Activated naive CD4-positive, alpha-beta T cell treated with anti-CD3 and anti-CD28 coated beads, Interleukin-2, amount 10 ng/mL, durations not matched to agents 7 days and 5 days (primary cell): Measurements from ENCODE around the gene DTL.
A peak's percentile ranks its signal among the peaks of the same experiment; 100 is the strongest.

Experiments used
- CTCF ChIA-PET: fragments of 350-600 bp; sonication (Branson Sonifier 250); formaldehyde crosslinking; loops from one replicate; lab custom pipeline; 2021; ENCODE audit warnings: antibody characterized with exemption; lab: Charles Lee
- DNase-seq: peaks from one replicate; pipeline ENCODE4 v3.0.0-alpha.2; 2020
- H3K27ac Mint-ChIP-seq: one replicate; pipeline ENCODE4 v1.8.0; 2021; ENCODE audit warnings: mild to moderate bottlenecking, moderate library complexity, mixed read lengths
- H3K27me3 Mint-ChIP-seq: one replicate; pipeline ENCODE4 v1.8.0; 2021; ENCODE audit warnings: mild to moderate bottlenecking, mixed read lengths
- H3K36me3 Mint-ChIP-seq: one replicate; pipeline ENCODE4 v1.8.0; 2021; ENCODE audit warnings: mixed read lengths
- H3K4me1 Mint-ChIP-seq: one replicate; pipeline ENCODE4 v1.8.0; 2021; ENCODE audit warnings: mixed read lengths
- H3K4me3 Mint-ChIP-seq: one replicate; pipeline ENCODE4 v1.8.0; 2021; ENCODE audit warnings: mild to moderate bottlenecking, moderate library complexity, mixed read lengths
- H3K9me3 Mint-ChIP-seq: one replicate; pipeline ENCODE4 v1.8.0; 2021; ENCODE audit warnings: mixed read lengths

The DTL gene

GRCh38 chr1:212089560-212090163 is 54.1 kb downstream of the DTL start:
- Mint-ChIP-seq H3K4me3 (no peak overlapping the region), H3K27ac (peak overlapping the region; percentile 69)
- CTCF ChIA-PET = interaction anchor here (0.8 to 1.5 kb wide), 2 partner anchors 19 to 277 kb away, joined by 4 to 5 read pairs; no protein-coding TSS in a partner anchor

GRCh38 chr1:212091438-212092121 is 56.0 kb downstream of the DTL start:
- Mint-ChIP-seq H3K4me3 (no peak overlapping the region), H3K27ac (no peak overlapping the region), H3K4me1 (peaks cover 24% of the 10 kb centered on the region), H3K36me3 (peaks cover 84% of the 10 kb centered on the region), H3K9me3 (peaks cover 3% of the 10 kb centered on the region), H3K27me3 (no peaks in the 10 kb centered on the region)
- CTCF ChIA-PET = no interaction called here
- DNase-seq = no peak

More at GRCh38 chr1:212089560-212090163, 54.1 kb downstream of the DTL start:
- no peak for DNase-seq
- Mint-ChIP-seq H3K27me3 (no peaks in the 10 kb centered on the region), H3K9me3 (peaks cover 2% of the 10 kb centered on the region), H3K36me3 (peaks cover 77% of the 10 kb centered on the region), H3K4me1 (peaks cover 16% of the 10 kb centered on the region)

GRCh38 chr1:212097360-212097759 is 61.8 kb downstream of the DTL start:
- H3K27ac Mint-ChIP-seq = no peak overlapping the region
- H3K4me1 Mint-ChIP-seq = peaks cover 15% of the 10 kb centered on the region
- CTCF ChIA-PET = interaction anchor here (1.0 to 1.2 kb wide), 2 partner anchors 35 to 360 kb away, joined by 3 read pairs; no protein-coding TSS in a partner anchor
- H3K27me3 Mint-ChIP-seq = no peaks in the 10 kb centered on the region
- DNase-seq = no peak
- H3K9me3 Mint-ChIP-seq = peaks cover 12% of the 10 kb centered on the region
- H3K4me3 Mint-ChIP-seq = no peak overlapping the region
- H3K36me3 Mint-ChIP-seq = peaks cover 84% of the 10 kb centered on the region

GRCh38 chr1:212098310-212098709 is 62.8 kb downstream of the DTL start:
- peaks cover 15% of the 10 kb centered on the region for H3K4me1 Mint-ChIP-seq
- no peak overlapping the region for H3K4me3 Mint-ChIP-seq
- H3K9me3 Mint-ChIP-seq = peaks cover 10% of the 10 kb centered on the region
- CTCF ChIA-PET = no interaction called here
- peaks cover 82% of the 10 kb centered on the region for H3K36me3 Mint-ChIP-seq
- no peaks in the 10 kb centered on the region for H3K27me3 Mint-ChIP-seq
- no peak for DNase-seq
- H3K27ac Mint-ChIP-seq = no peak overlapping the region

- Mint-ChIP-seq H3K27me3 (no peaks in the 10 kb centered on the region), H3K4me1 (peaks cover 15% of the 10 kb centered on the region), H3K36me3 (peaks cover 80% of the 10 kb centered on the region), H3K9me3 (peaks cover 10% of the 10 kb centered on the region), H3K27ac (no peak overlapping the region), H3K4me3 (no peak overlapping the region)
- DNase-seq = no peak
- CTCF ChIA-PET = no interaction called here
Observed at GRCh38 chr1:212098771-212099170, 63.2 kb downstream of the DTL start.

GRCh38 chr1:212101251-212101650 is 65.7 kb downstream of the DTL start:
- no peak for DNase-seq
- Mint-ChIP-seq H3K27me3 (no peaks in the 10 kb centered on the region), H3K27ac (no peak overlapping the region), H3K4me1 (peaks cover 14% of the 10 kb centered on the region), H3K36me3 (peaks cover 80% of the 10 kb centered on the region), H3K9me3 (peaks cover 10% of the 10 kb centered on the region), H3K4me3 (no peak overlapping the region)
- CTCF ChIA-PET = interaction anchor here (1.1 to 2.2 kb wide), 2 partner anchors 30 to 39 kb away, joined by 3 to 9 read pairs; no protein-coding TSS in a partner anchor

GRCh38 chr1:212101735-212102134 is 66.2 kb downstream of the DTL start:
- CTCF ChIA-PET = interaction anchor here (1.1 to 2.2 kb wide), 2 partner anchors 30 to 40 kb away, joined by 3 to 9 read pairs; no protein-coding TSS in a partner anchor
- no peak overlapping the region for H3K27ac Mint-ChIP-seq

GRCh38 chr1:212104586-212105325 is 69.2 kb downstream of the DTL start:
- Mint-ChIP-seq H3K27ac (no peak overlapping the region), H3K4me3 (no peak overlapping the region), H3K4me1 (peaks cover 16% of the 10 kb centered on the region), H3K36me3 (peaks cover 63% of the 10 kb centered on the region), H3K27me3 (no peaks in the 10 kb centered on the region), H3K9me3 (no peaks in the 10 kb centered on the region)
- CTCF ChIA-PET = interaction anchor here (0.7 to 1.3 kb wide), 2 partner anchors 264 to 351 kb away, joined by 3 read pairs; no protein-coding TSS in a partner anchor
- no peak for DNase-seq

More at GRCh38 chr1:212101735-212102134, 66.2 kb downstream of the DTL start:
- DNase-seq = no peak
- Mint-ChIP-seq H3K4me3 (no peak overlapping the region), H3K36me3 (peaks cover 78% of the 10 kb centered on the region), H3K9me3 (peaks cover 9% of the 10 kb centered on the region), H3K27me3 (no peaks in the 10 kb centered on the region), H3K4me1 (peaks cover 13% of the 10 kb centered on the region)

GRCh38 chr1:212106286-212106792 is 70.8 kb downstream of the DTL start:
- H3K4me1 Mint-ChIP-seq = peaks cover 16% of the 10 kb centered on the region
- CTCF ChIA-PET = no interaction called here
- no peak overlapping the region for H3K4me3 Mint-ChIP-seq
- H3K9me3 Mint-ChIP-seq = no peaks in the 10 kb centered on the region
- DNase-seq = no peak
- H3K36me3 Mint-ChIP-seq = peaks cover 51% of the 10 kb centered on the region
- no peak overlapping the region for H3K27ac Mint-ChIP-seq
- no peaks in the 10 kb centered on the region for H3K27me3 Mint-ChIP-seq

GRCh38 chr1:212107481-212107880 is 71.9 kb downstream of the DTL start:
- Mint-ChIP-seq H3K27me3 (no peaks in the 10 kb centered on the region), H3K4me3 (no peak overlapping the region), H3K27ac (no peak overlapping the region), H3K36me3 (peaks cover 42% of the 10 kb centered on the region), H3K4me1 (peaks cover 16% of the 10 kb centered on the region), H3K9me3 (no peaks in the 10 kb centered on the region)
- no peak for DNase-seq
- CTCF ChIA-PET = no interaction called here

GRCh38 chr1:212108187-212108586 is 72.6 kb downstream of the DTL start:
- no peak overlapping the region for H3K27ac Mint-ChIP-seq
- CTCF ChIA-PET = no interaction called here
- H3K4me3 Mint-ChIP-seq = no peak overlapping the region
- DNase-seq = no peak
- no peaks in the 10 kb centered on the region for H3K9me3 Mint-ChIP-seq
- H3K27me3 Mint-ChIP-seq = no peaks in the 10 kb centered on the region
- peaks cover 36% of the 10 kb centered on the region for H3K36me3 Mint-ChIP-seq
- H3K4me1 Mint-ChIP-seq = peaks cover 16% of the 10 kb centered on the region

GRCh38 chr1:212108981-212109380 is 73.4 kb downstream of the DTL start:
- Mint-ChIP-seq H3K4me1 (peaks cover 16% of the 10 kb centered on the region), H3K4me3 (no peak overlapping the region), H3K9me3 (no peaks in the 10 kb centered on the region), H3K27ac (no peak overlapping the region), H3K36me3 (peaks cover 31% of the 10 kb centered on the region), H3K27me3 (no peaks in the 10 kb centered on the region)
- no peak for DNase-seq
- CTCF ChIA-PET = no interaction called here

- no peak overlapping the region for H3K27ac Mint-ChIP-seq
- H3K4me3 Mint-ChIP-seq = no peak overlapping the region
- no peaks in the 10 kb centered on the region for H3K27me3 Mint-ChIP-seq
- CTCF ChIA-PET = no interaction called here
- no peaks in the 10 kb centered on the region for H3K9me3 Mint-ChIP-seq
- peaks cover 26% of the 10 kb centered on the region for H3K36me3 Mint-ChIP-seq
- H3K4me1 Mint-ChIP-seq = peaks cover 16% of the 10 kb centered on the region
- DNase-seq = no peak
Observed at GRCh38 chr1:212109728-212110127, 74.2 kb downstream of the DTL start.

- H3K9me3 Mint-ChIP-seq = no peaks in the 10 kb centered on the region
- CTCF ChIA-PET = interaction anchor here (1.4 kb wide), 1 partner anchor 9 kb away, joined by 3 read pairs; no protein-coding TSS in a partner anchor
- H3K36me3 Mint-ChIP-seq = peaks cover 18% of the 10 kb centered on the region
- no peak overlapping the region for H3K27ac Mint-ChIP-seq
- H3K4me1 Mint-ChIP-seq = peaks cover 13% of the 10 kb centered on the region
- H3K27me3 Mint-ChIP-seq = no peaks in the 10 kb centered on the region
- H3K4me3 Mint-ChIP-seq = no peak overlapping the region
- DNase-seq = no peak
Observed at GRCh38 chr1:212110617-212111016, 75.1 kb downstream of the DTL start.
